Activated CD4-positive, alpha-beta T cell treated with anti-CD3 and anti-CD28 coated beads for 1 hour (primary cell): ENCODE results near the gene CHORDC1.
"Not testable (repeated sequence)": the region's sequence is repeated elsewhere in the genome, so short reads cannot be mapped to it uniquely, and the experiment has no call there.

Experiments used
- DNase-seq: peaks from one replicate; pipeline ENCODE4 v3.0.0-alpha.2; 2020

CHORDC1 gene

DNA sequence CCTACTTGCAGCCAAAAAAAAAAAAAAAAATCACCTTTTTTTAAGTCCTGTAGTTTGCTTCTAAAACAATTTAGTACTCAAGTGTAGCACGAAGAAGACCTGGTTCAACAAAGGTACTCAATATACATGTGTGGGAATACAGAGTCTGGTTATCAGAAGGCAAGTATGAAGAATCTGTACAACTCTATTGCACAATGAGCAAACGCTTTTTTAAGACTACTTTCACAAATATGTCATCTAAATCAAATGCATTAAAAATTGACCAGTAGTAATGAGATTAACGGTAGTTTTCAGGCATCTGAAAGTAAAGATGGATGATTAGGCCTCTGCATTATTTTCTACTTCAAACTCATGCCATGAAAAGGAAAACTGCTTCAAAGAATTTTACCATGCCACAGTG is 9.5 kb downstream of the CHORDC1 start:
- DNase-seq: no peak

GRCh38 chr11:90208857-90209256 is 14.0 kb downstream of the CHORDC1 start:
- DNase-seq: no peak

GRCh38 chr11:90207992-90208391 is 14.9 kb downstream of the CHORDC1 start:
- not testable (repeated sequence) for DNase-seq

- no peak for DNase-seq
These were observed 17.8 kb downstream of the CHORDC1 start for GRCh38 chr11:90204832-90205646.

GRCh38 chr11:90204407-90204806 is 18.4 kb downstream of the CHORDC1 start:
- DNase-seq: no peak

- no peak for DNase-seq
These were observed 20.5 kb downstream of the CHORDC1 start for GRCh38 chr11:90202342-90202741.

- no peak for DNase-seq
These were observed 25.5 kb downstream of the CHORDC1 start for GRCh38 chr11:90197377-90197776.

DNA sequence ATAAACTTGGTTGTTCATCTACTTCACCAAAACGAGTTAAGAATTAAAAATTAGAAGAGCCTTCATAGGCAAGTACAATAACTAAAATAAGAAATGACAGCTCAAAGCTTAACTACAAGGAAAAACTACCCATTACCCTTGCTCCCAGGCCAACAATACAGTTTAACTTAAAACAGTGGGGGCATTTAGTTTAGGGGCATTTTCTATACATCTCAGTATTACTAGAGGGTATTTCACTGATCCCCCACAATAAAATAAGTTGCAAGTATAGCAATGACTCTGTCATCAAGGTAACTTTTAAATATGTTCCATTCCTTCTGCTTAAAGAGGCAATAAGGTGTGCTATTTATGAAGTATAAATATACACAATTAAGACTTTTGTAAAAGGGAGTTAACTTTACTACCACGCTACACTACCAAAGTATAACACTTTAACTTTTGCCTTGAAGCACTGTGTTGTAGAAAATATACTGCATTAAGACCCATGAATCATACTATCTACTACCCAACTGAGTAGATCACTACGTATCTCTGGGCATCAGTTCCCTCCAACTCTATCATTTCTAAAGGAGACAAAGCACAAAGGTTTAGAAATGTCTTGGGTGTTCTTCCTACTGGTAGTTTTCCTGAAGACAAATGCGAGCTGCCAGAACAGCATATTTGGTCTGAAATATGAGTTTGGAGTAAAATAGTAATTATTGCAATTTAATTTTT is 29.8 kb downstream of the CHORDC1 start:
- DNase-seq: no peak

DNA sequence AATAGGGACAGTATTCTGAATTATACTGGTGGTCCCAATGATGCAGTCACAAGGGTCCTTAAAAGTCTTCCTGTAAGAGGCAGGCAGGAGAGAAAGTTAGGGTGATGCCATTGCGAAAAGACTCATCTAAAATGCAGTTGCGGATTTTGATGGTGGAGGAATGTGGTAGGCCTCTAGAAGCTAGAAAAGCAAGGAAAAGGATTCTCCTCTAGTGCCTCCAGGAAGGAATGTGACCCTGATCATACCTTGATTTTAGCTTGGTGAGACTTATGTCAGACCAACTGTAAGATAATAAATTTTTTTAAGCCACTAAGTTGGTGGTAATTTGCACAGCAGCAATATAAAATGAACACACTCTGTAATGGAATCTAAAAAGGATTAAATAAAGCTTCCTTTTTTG is 33.8 kb downstream of the CHORDC1 start:
- DNase-seq: no peak

DNA sequence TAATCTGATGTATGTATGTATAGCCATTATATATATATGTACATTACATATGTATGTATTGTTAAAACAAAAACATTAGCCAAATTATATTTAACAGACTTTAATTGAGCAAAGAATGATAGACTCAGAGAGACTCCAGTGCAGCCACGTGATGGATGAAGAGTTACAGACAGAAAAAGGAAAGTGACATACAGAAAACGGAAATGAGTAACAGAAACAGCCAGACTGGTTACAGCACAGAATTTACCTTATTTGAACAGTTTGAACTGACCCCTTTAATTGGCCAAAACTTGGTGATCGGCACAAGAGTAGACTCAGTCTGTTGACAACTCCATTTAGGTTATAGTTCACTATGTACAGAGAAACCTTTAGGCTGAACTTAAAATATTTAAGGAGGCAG is 35.0 kb downstream of the CHORDC1 start:
- no peak for DNase-seq

GRCh38 chr11:90179923-90180322 is 42.9 kb downstream of the CHORDC1 start:
- no peak for DNase-seq

GRCh38 chr11:90178751-90179150 is 44.1 kb downstream of the CHORDC1 start:
- DNase-seq: no peak

GRCh38 chr11:90176069-90176468 is 46.8 kb downstream of the CHORDC1 start:
- DNase-seq: no peak

- no peak for DNase-seq
These were observed 51.5 kb downstream of the CHORDC1 start for GRCh38 chr11:90171359-90171758.

- DNase-seq: no peak
These were observed 54.3 kb downstream of the CHORDC1 start for GRCh38 chr11:90168571-90168970.

- not testable (repeated sequence) for DNase-seq
These were observed 55.1 kb downstream of the CHORDC1 start for GRCh38 chr11:90167704-90168103.

DNA sequence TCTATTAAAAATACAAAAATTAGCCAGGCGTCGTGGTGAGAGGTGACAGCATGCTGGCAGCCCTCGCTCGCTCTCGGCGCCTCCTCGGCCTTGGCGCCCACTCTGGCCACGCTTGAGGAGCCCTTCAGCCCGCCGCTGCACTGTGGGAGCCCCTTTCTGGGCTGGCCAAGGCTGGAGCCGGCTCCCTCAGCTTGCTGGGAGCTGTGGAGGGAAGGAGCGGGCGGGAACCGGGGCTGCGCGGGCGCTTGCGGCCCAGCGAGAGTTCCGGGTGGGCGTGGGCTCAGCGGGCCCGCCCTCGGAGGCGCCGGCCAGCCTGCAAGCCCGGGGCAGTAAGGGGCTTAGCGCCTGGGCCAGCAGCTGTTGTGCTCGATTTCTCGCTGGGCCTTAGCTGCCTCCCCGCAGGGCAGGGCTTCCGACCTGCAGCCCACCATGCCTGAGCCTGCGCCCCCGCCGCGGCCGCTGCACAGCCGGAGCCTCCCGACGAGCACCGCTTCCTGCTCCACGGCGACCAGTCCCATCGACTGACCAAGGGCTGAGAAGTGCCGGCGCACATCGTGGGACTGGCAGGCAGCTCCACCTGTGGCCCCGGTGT is 55.8 kb downstream of the CHORDC1 start:
- not testable (repeated sequence) for DNase-seq
